ENCODE measurements around the gene MAGEA3. TPM values are rescaled to one million over a fixed set of nuclear protein-coding genes. Genes with fewer than 3 reads are reported as not detected.

The MAGEA3 gene
- total and polyA plus RNA-seq, 2 donors (not counting 3 experiments of a cell fraction or from before 2014, with no cell fraction given): not detected

DNA sequence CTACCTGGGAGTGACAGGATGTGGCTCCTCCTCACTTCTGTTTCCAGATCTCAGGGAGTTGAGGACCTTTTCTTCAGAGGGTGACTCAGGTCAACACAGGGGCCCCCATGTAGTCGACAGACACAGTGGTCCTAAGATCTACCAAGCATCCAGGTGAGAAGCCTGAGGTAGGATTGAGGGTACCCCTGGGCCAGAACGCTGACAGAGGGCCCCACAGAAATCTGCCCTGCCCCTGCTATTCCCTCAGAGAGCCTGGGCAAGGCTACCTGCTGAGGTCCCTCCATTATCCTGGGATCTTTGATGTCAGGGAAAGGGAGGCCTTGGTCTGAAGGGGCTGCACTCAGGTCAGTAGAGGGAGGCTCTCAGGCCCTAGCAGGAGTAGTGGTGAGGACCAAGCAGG is 36.5 kb downstream of the MAGEA3 start:
- Histone ChIP-seq H3K27ac (ENCODE audit: insufficient read depth, low read depth, low read length) (no peak overlapping the region), H3K9me3 (replicated peaks; ENCODE audit: control insufficient read depth, insufficient read depth, low read length) (no peaks in the 10 kb centered on the region), H3K4me3 (replicated peaks in 1 of 3; ENCODE audit: insufficient read depth in 1 of 3, low read depth in 1 of 3, low read length in 3 of 3) (no peak overlapping the region), H3K4me1 (ENCODE audit: control insufficient read depth, extremely low read depth, insufficient read depth, low read length) (no peaks in the 10 kb centered on the region), H3K9ac (replicated peaks; ENCODE audit: extremely low read depth, insufficient read depth, low read length) (no peak overlapping the region), H2AFZ (ENCODE audit: low read depth, low read length) (no peak overlapping the region), H3K9me1 (replicated peaks; ENCODE audit: control insufficient read depth, extremely low read depth, insufficient read depth, low read length) (no peaks in the 10 kb centered on the region), H3K4me2 (ENCODE audit: insufficient read depth, low read length) (no peak overlapping the region), H3K36me3 (ENCODE audit: control insufficient read depth in 2 of 2, extremely low read depth in 1 of 2, insufficient read depth in 2 of 2, low read length in 2 of 2) (no peaks in the 10 kb centered on the region), H4K20me1 (replicated peaks; ENCODE audit: control insufficient read depth, extremely low read depth, insufficient read depth, low read length) (no peaks in the 10 kb centered on the region), H3K27me3 (ENCODE audit: control insufficient read depth in 2 of 2, insufficient read depth in 2 of 2, low read length in 2 of 2) (no peaks in the 10 kb centered on the region), H3K79me2 (ENCODE audit: control insufficient read depth, insufficient read depth, low read length) (no peaks in the 10 kb centered on the region)
- no peak for FAIRE-seq
- TF ChIP-seq POLR2AphosphoS5 (IDR thresholded peaks at IDR 0.05; ENCODE audit: insufficient read depth, low read depth, low read length): no peak
- TF ChIP-seq CTCF (IDR thresholded peaks at IDR 0.05; ENCODE audit: extremely low read depth in 1 of 2, insufficient read depth in 1 of 2, low read depth in 1 of 2, low read length in 2 of 2): no peak
- CTCF ChIA-PET: no interaction called here
- intact Hi-C loops (cut with micrococcal nuclease): no loop called here
- DNase-seq (ENCODE audit: low read depth, low spot score): no peak
- POLR2A ChIA-PET: no interaction called here
- BruUV-seq (replicated peaks): no TSS peak
- dilution Hi-C loops (cut with MboI; ENCODE audit: extremely low pct_ligation_motif_present, low sequenced_read_pairs): no loop called here

- no peaks in the 10 kb centered on the region for H3K9me1 ChIP-seq (replicated peaks; ENCODE audit: control insufficient read depth, extremely low read depth, insufficient read depth, low read length)
- no peaks in the 10 kb centered on the region for H3K36me3 ChIP-seq (ENCODE audit: control insufficient read depth in 2 of 2, extremely low read depth in 1 of 2, insufficient read depth in 2 of 2, low read length in 2 of 2)
- no peaks in the 10 kb centered on the region for H4K20me1 ChIP-seq (replicated peaks; ENCODE audit: control insufficient read depth, extremely low read depth, insufficient read depth, low read length)
- H3K9ac ChIP-seq (replicated peaks; ENCODE audit: extremely low read depth, insufficient read depth, low read length): no peak overlapping the region
- ChIA-PET POLR2A (no interaction called here), CTCF (no interaction called here)
- H3K27me3 ChIP-seq (ENCODE audit: control insufficient read depth in 2 of 2, insufficient read depth in 2 of 2, low read length in 2 of 2): no peaks in the 10 kb centered on the region
- TF ChIP-seq POLR2AphosphoS5 (IDR thresholded peaks at IDR 0.05; ENCODE audit: insufficient read depth, low read depth, low read length) (no peak), JUN (IDR thresholded peaks at IDR 0.05; ENCODE audit: borderline replicate concordance, insufficient read depth, insufficient read length, low read depth) (no peak), FOS (IDR thresholded peaks at IDR 0.05; ENCODE audit: borderline replicate concordance, insufficient read depth, low read length) (no peak), POLR2A (IDR thresholded peaks at IDR 0.05; ENCODE audit: low read depth, low read length) (no peak), EZH2 (IDR thresholded peaks at IDR 0.05; ENCODE audit: borderline replicate concordance, low read depth, low read length, severe bottlenecking) (no peak), GATA2 (IDR thresholded peaks at IDR 0.05; ENCODE audit: insufficient read depth, insufficient read length, low read depth, low read length) (no peak), CTCF (IDR thresholded peaks at IDR 0.05; ENCODE audit: extremely low read depth in 1 of 2, insufficient read depth in 1 of 2, low read depth in 1 of 2, low read length in 2 of 2) (no peak), MYC (IDR thresholded peaks at IDR 0.05; ENCODE audit: low read depth, low read length) (no peak)
- TF ChIP-seq, protein P1, sequence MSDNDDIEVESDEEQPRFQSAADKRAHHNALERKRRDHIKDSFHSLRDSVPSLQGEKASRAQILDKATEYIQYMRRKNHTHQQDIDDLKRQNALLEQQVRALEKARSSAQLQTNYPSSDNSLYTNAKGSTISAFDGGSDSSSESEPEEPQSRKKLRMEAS (IDR thresholded peaks at IDR 0.05; ENCODE audit: insufficient read depth, insufficient read length): no peak
- FAIRE-seq (no peak), DNase-seq (ENCODE audit: low read depth, low spot score) (no peak)
- no peak overlapping the region for H3K4me2 ChIP-seq (ENCODE audit: insufficient read depth, low read length)
- no peak overlapping the region for H3K4me3 ChIP-seq (replicated peaks in 1 of 3; ENCODE audit: insufficient read depth in 1 of 3, low read depth in 1 of 3, low read length in 3 of 3)
- no peaks in the 10 kb centered on the region for H3K4me1 ChIP-seq (ENCODE audit: control insufficient read depth, extremely low read depth, insufficient read depth, low read length)
- no TSS peak for BruUV-seq (replicated peaks)
- dilution Hi-C loops (cut with MboI; ENCODE audit: extremely low pct_ligation_motif_present, low sequenced_read_pairs): no loop called here
- H2AFZ ChIP-seq (ENCODE audit: low read depth, low read length): no peak overlapping the region
- H3K9me3 ChIP-seq (replicated peaks; ENCODE audit: control insufficient read depth, insufficient read depth, low read length): no peaks in the 10 kb centered on the region
- H3K79me2 ChIP-seq (ENCODE audit: control insufficient read depth, insufficient read depth, low read length): no peaks in the 10 kb centered on the region
- intact Hi-C loops (cut with micrococcal nuclease): no loop called here
- H3K27ac ChIP-seq (ENCODE audit: insufficient read depth, low read depth, low read length): no peak overlapping the region
Measured at GRCh38 chrX:152735860-152736511, 37.4 kb downstream of the MAGEA3 start.
